Stimulated activated CD8-positive, alpha-beta memory T cell treated with anti-CD3 and anti-CD28 coated beads, Interleukin-12 subunit alpha, Interleukin-12 subunit beta, amount 100 ng/mL, for 4 hours (primary cell): ENCODE results near the gene SNCB.
A peak's percentile ranks its signal among the peaks of the same experiment; 100 is the strongest.
"Not testable (repeated sequence)": the region's sequence is repeated elsewhere in the genome, so short reads cannot be mapped to it uniquely, and the experiment has no call there.

Experiments
- DNase-seq: peaks from one replicate; pipeline ENCODE4 v3.0.0-alpha.2; 2020; ENCODE audit warnings: low read depth

Gene SNCB

GRCh38 chr5:176624142-176624541 is 6.2 kb downstream of the SNCB start:
- no peak for DNase-seq

- DNase-seq = no peak
These were observed 8.7 kb downstream of the SNCB start for GRCh38 chr5:176621661-176622079.

DNA sequence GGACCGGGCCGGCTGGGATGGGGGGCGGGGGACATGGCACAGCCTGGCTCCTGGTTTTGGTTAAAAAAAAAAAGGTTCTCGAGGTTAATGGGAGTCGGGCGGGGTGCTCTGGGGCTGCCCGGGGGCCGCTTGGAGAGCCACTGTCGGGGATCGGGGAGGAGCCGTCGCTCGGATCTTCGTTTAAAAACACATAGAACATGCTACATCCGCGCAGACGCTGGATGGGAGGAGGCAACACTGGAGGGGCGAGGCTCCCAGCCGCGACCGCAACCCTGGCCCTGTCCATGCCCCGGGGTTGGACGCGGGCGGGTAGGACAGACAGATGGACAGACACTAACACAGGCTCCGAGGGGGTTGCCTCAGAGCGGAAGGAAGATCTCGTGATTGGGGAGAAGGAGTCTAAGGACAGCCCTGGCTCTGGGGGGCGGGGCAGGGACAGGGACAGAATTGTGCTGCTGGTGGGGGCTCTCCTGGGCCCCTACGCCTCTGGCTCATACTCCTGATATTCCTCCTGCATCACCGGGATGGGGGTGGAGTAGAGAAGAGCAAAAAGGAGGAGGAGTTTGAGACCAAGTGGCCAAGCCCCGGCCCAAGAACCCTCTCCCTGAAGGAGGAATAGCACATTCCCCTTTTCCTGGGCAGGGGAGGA is 9.9 kb downstream of the SNCB start:
- DNase-seq = no peak

DNA sequence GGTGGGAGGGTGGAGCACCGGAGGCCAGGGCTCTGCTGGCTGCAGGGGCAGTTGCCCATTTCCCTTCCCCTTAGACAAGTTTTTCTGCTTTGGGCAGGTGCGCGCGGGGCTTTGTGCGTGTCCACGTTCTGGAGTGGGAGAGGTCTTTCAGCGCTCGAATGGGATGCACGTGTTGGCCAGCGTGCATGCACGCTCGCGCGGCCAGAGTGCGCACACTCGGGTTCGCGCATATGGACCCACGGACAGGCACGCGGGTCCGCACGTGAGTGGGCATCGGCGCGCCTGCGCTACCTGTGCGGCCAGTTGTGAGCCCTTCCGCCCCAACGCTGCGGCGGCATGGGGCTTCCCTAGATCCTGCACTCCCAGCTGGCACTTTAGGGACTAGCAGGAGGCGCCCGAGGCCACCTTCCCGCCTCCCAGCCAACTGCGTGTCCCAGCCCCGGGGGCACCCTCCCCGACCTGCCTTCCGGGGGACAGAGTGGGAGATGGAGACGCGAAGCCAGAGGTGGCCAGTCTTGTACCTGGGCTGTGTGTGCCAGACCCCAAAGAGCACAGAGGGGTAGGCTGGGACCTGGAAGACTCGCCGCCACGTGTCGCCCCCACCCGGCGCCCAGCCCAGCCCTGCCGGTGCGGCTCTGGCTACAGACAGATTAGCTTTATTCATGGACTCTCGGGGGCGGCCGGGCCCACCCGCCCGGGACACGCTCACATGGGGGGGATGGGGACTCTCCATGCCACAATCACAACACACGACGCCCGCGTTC is 10.6 kb downstream of the SNCB start:
- DNase-seq = no peak

DNA sequence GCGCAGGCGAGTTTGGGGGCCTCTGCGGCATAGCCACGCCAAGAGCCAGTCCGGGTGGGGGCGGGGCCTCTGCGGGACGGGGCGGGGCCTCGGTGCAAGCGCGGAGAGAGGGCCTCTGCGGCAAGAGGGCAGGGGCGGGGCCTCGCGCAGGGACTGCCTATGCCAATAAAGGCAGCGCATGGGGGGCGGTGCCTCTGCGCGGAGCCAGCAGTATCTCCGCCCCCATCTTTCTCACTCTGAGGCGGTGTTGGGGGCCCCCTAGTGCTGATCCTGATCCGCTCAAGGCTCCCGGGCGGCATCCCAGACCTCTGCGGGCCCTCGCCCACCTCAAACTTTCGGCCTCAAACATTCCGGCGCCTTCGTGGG is 11.1 kb downstream of the SNCB start:
- DNase-seq = peak; percentile 58

DNA sequence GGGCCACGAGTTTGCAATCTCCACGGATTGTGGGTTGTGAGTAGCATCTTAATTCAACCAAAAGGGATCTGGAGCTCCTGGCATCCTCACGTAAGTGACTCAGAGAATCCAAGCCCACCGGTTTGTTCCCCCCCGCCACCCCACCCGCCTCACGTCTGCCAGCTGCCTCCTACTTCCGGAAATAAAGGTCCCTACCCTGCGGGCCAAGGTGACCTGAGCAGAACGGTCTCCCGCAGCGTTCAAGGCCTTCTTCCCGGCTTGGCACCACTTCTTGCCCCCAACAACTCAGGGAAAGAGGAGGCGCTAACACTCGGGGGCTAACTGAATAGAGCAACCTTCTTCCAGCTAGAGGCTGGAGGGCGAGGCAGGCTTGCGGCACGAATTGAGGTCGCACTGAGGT is 11.6 kb downstream of the SNCB start:
- no peak for DNase-seq

GRCh38 chr5:176616511-176616910 is 13.8 kb downstream of the SNCB start:
- no peak for DNase-seq

- DNase-seq = no peak
These were observed 15.4 kb downstream of the SNCB start for GRCh38 chr5:176614805-176615478.

DNA sequence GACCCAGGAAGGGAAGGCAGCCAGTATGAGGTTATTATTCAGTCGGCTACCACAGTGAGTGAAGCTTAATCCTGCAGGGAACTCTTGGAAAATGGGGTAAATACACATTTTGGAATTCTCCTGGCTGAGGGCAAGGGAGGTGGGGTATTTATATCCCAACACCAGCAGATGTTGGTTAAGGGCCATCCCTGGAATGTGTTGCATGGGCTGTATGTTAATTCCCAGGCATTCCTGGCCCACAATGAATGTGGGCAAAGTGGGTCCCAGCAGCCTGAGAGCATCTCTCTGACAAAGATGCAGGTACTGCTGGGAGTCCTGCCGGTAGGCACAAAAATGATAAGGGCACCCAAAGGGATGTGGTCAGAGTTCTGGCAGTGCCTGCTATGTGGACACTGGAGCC is 17.5 kb downstream of the SNCB start:
- no peak for DNase-seq

DNA sequence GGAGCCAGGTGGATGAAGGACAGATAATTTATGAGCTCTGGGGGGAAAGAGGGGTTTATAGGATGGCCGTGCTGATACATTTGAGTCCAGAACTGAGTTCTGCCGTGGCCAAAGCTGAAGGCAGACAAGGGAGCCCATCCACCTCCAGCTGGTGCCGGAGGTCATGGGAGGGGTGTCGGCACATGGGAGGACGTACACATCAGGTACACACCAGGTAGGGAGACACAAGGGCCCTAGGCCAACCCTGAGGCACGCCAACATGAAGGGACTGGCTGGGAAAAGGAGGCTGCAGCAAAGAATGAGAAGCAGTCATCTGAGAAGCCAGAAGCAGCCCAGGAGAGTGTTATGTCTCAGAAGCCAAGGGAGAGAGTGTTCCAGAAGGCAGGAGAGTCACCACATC is 18.3 kb downstream of the SNCB start:
- DNase-seq = no peak

DNA sequence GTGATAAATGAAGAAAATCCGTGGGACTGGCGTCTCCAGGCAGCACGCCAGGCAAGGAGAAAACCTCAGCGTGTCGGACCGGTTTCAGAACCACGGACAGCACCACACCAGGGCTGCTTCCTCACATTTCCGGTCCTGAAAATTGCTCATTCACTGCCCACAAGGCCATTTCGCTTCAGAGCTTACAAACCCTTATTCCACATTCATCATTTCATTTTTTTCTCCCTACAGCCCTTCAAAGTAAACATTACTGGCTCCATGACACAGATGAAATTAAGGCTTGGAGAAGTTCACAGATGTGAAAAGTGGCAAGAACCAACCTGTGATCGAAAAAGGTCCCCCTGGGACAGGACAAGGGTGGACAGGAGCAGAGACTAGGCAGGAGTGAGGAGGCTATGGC is 18.9 kb downstream of the SNCB start:
- no peak for DNase-seq

- DNase-seq = no peak
These were observed 19.9 kb downstream of the SNCB start for GRCh38 chr5:176610435-176610773.

DNA sequence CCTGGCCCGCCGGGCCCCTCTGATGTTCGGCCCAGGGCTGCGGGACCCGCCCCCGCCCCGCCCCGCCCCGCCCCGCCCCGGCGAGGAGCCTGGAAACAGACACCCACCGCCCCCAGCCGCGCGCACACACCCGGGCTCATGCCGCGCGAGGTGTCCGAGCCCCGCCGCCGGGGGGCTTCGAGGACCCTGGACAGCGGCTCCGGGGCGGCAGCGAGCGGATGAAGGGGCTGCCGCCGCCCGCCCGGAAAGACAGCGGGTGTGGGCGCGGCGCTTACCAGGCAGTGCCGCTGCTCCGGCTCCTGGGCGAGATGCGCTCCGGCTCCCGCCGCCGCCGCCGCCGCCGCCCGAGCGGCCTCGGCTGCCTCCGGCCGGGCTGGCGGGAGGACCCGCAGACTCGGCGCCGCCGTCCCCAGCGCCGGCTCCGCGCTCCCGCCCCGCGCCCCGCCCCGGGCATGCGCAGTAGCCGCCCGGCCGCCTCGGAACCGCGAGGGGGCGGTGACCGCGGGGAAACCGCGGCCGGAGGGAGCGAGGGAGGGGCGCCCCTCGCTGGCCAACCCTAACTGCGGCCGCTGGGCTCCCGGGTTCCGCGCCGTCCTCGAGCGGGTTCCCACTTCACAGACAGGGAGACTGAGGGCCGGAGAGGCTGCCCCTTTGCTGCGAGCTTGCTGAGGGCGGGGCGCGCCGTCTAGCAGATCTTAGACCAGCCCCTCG is 20.5 kb downstream of the SNCB start, which contains the start of gene GPRIN1:
Gene GPRIN1 (minus strand): TSS at position 433 of the 711 bp plus-strand sequence. CDS start 10,322 bp downstream, outside the sequence.
- DNase-seq = peak; percentile 43

GRCh38 chr5:176608937-176609723 is 21.2 kb downstream of the SNCB start:
- DNase-seq = no peak

GRCh38 chr5:176608142-176608705 is 22.1 kb downstream of the SNCB start:
- DNase-seq = no peak

DNA sequence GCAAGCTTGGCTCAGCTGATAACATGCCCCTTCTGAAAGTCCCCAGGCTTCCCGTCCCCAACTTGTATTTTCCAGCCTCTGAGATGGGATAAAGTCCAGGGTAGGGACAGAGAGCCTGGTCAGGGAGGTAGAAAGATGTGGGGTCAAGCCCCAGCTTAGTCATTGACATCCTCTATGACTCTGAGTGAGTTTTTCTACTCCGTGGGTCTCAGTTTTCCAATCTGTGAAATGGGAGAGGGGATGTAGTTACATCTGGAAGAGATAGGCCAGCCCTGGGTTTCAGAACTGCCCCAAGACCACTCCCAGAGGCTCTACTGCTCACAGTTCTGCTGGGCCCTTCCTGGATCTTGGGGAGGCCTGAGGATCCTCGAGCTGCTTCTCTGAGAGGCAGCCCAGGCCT is 23.5 kb downstream of the SNCB start:
- DNase-seq = no peak

- no peak for DNase-seq
These were observed 24.3 kb downstream of the SNCB start for GRCh38 chr5:176606032-176606431.

- no peak for DNase-seq
These were observed 27.2 kb downstream of the SNCB start for GRCh38 chr5:176603091-176603490.

- DNase-seq = no peak
These were observed 28.3 kb downstream of the SNCB start for GRCh38 chr5:176601901-176602482.

- not testable (repeated sequence) for DNase-seq
These were observed 30.4 kb downstream of the SNCB start for GRCh38 chr5:176599749-176600430.
